T47D (cell line): ENCODE data around the gene FLYWCH1.
"Not testable (repeated sequence)": the region's sequence is repeated elsewhere in the genome, so short reads cannot be mapped to it uniquely, and the experiment has no call there.

Experiments used
- DNase-seq, 2 experiments: peaks; one replicate each; pipeline versions ENCODE4 v3.0.0 to v3.0.0-alpha.2; 2011 to 2012; ENCODE audit warnings: low read depth in 1 of 2, low spot score in 1 of 2
- JUND ChIP-seq: IDR thresholded peaks from 2 replicates; pipeline ENCODE4 v1.6.1; 2012; ENCODE audit warnings: low read depth
- in situ Hi-C: cut with HindIII; loops from 2 replicates; pipeline ENCODE4 v1.10.0; 2016; ENCODE audit warnings: low sequenced_read_pairs, low pct_unique_long_range_greater_than_20kb

Gene FLYWCH1

DNA sequence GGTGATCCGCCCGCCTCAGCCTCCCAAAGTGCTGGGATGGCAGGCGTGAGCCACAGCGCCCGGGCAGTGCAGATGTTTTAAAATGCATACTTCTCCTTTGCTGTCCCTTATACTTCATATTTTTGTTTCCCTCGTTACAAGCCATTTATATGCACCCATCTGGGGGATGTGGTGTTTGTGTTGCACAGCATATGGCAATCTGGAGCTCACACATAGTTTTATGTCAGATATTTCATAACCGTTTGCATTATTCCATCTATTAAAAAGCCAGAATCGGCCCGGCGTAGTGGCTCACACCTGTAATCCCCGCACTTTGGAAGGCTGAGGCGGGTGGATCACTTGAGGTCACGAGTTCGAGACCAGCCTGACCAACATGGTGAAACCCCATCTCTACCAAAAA lies 11.8 kb downstream of the FLYWCH1 start:
- no peak for DNase-seq
- in situ Hi-C loops, result no loop called here
- TF ChIP-seq JUND, result no peak

GRCh38 chr16:2924901-2925755 lies 13.4 kb downstream of the FLYWCH1 start:
- no peak for DNase-seq
- in situ Hi-C loops, result no loop called here
- TF ChIP-seq JUND, result no peak

GRCh38 chr16:2925951-2926649 lies 14.4 kb downstream of the FLYWCH1 start:
- in situ Hi-C loops, result no loop called here

GRCh38 chr16:2926650-2926999 lies 14.9 kb downstream of the FLYWCH1 start:
- no peak for DNase-seq
- in situ Hi-C loops, result no loop called here
- TF ChIP-seq JUND, result no peak

More at GRCh38 chr16:2925951-2926649, 14.4 kb downstream of the FLYWCH1 start:
- TF ChIP-seq JUND, result no peak
- no peak for DNase-seq

GRCh38 chr16:2927010-2927646 lies 15.4 kb downstream of the FLYWCH1 start:
- no peak for TF ChIP-seq JUND
- in situ Hi-C loops, result no loop called here
- peak; percentile 60 to 91 for DNase-seq

- DNase-seq, in situ Hi-C loops: not testable (repeated sequence)
These were observed 16.4 kb downstream of the FLYWCH1 start for GRCh38 chr16:2928151-2928550.

- DNase-seq, result no peak
- no peak for TF ChIP-seq JUND
- in situ Hi-C loops, result no loop called here
These were observed 17.1 kb downstream of the FLYWCH1 start for GRCh38 chr16:2928796-2929195.

GRCh38 chr16:2929693-2930092 lies 18.0 kb downstream of the FLYWCH1 start:
- no peak for DNase-seq
- in situ Hi-C loops, result no loop called here
- TF ChIP-seq JUND, result no peak

DNA sequence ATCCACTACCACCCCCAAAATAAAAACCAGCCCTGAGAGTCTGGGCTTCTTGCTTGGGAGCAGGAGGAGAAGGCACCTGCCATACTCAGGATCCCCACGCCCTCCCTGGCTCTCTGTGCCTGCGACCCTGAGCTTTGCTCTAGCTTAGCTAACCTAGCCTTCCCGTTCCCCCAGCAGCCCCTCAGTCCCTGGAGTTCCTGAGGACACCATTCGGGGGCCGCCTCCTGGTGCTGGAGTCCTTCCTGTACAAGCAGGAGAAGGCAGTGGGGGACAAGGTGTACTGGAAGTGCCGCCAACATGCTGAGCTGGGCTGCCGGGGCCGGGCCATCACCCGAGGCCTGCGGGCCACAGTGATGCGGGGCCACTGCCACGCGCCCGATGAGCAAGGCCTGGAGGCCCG lies 18.5 kb downstream of the FLYWCH1 start:
- TF ChIP-seq JUND, result no peak
- in situ Hi-C loops, result no loop called here
- no peak for DNase-seq

- in situ Hi-C loops, DNase-seq: not testable (repeated sequence)
These were observed 19.6 kb downstream of the FLYWCH1 start for GRCh38 chr16:2931231-2931914.

- no peak for DNase-seq
- no peak for TF ChIP-seq JUND
- in situ Hi-C loops, result no loop called here
These were observed 21.4 kb downstream of the FLYWCH1 start for GRCh38 chr16:2933136-2933535.

- in situ Hi-C loops, result no loop called here
- TF ChIP-seq JUND, result no peak
- DNase-seq, result no peak
These were observed 22.0 kb downstream of the FLYWCH1 start for GRCh38 chr16:2933701-2934100.
